Measurements from ENCODE around the gene LDHAL6B. TPM values are rescaled to one million over a fixed set of nuclear protein-coding genes. Genes with fewer than 3 reads are reported as not detected.

LDHAL6B gene
- total and polyA plus RNA-seq, 9 of the 15 experiments (the other 6 are each of a cell fraction or from before 2014, with no cell fraction given), result not detected

GRCh38 chr15:59166601-59167265 lies 39.9 kb upstream of the LDHAL6B start:
- Histone ChIP-seq H2AFZ (ENCODE audit: low read depth, low read length) (no peak overlapping the region), H3K9me3 (replicated peaks; ENCODE audit: control insufficient read depth, insufficient read depth, low read depth, low read length) (no peaks in the 10 kb centered on the region; the same call in 1 of the 2 replicates), H3K27ac (ENCODE audit: extremely low read depth, low read depth, low read length) (no peak overlapping the region), H3K9ac (ENCODE audit: insufficient read depth in 1 of 2, low read depth in 2 of 2, low read length in 2 of 2) (no peak overlapping the region), H3K36me3 (ENCODE audit: control insufficient read depth, insufficient read depth, low read length) (no peaks in the 10 kb centered on the region), H3K27me3 (ENCODE audit: control insufficient read depth in 2 of 2, insufficient read depth in 2 of 2, low read length in 2 of 2) (peaks cover 10 to 23% of the 10 kb centered on the region in 2 experiments; a peak in 4 of 5 replicates), H3K9me1 (ENCODE audit: control insufficient read depth, insufficient read depth, low read length) (no peaks in the 10 kb centered on the region), H3K79me2 (ENCODE audit: control insufficient read depth, insufficient read depth, low read length) (no peaks in the 10 kb centered on the region), H3K4me3 (no peak overlapping the region), H3K4me1 (replicated peaks in 1 of 2; ENCODE audit: control insufficient read depth in 2 of 2, insufficient read depth in 2 of 2, low read length in 2 of 2) (peaks cover 0 to 3% of the 10 kb centered on the region in 2 experiments; a peak in 1 of 5 replicates), H3K4me2 (ENCODE audit: insufficient read depth, low read length) (no peak overlapping the region), H4K20me1 (replicated peaks; ENCODE audit: control insufficient read depth, insufficient read depth, low read length) (no peaks in the 10 kb centered on the region)
- ATAC-seq, result no peak
- ChIA-PET POLR2A (interaction anchor here (0.8 to 1.5 kb wide), 2 partner anchors 18 to 19 kb away, joined by 3 to 4 read pairs; no protein-coding TSS in a partner anchor), CTCF (ENCODE audit: low intra/inter-chr PET ratio) (no interaction called here)
- intact Hi-C loops (cut with micrococcal nuclease) (no loop called here), in situ Hi-C loops (cut with MboI) (no loop called here)
- no peak for DNase-seq (ENCODE audit: extremely low read depth in 1 of 4, low spot score in 3 of 4)
- TF ChIP-seq NFRKB (IDR thresholded peaks at IDR 0.05; ENCODE audit: low read depth) (no peak), SETDB1 (IDR thresholded peaks at IDR 0.05; ENCODE audit: low read length) (no peak)
- no peak for FAIRE-seq
- no TSS peak for BruUV-seq (replicated peaks)
- 1% methylated on average over 11 of the region's 11 CpGs for WGBS (ENCODE audit: insufficient coverage, low coverage, missing lambda C conversion rate)

- no peak for ATAC-seq
- no peak for TF ChIP-seq NKRF (IDR thresholded peaks at IDR 0.05; ENCODE audit: borderline replicate concordance)
- no peak for TF ChIP-seq PRDM10 (IDR thresholded peaks at IDR 0.05; ENCODE audit: partially characterized antibody)
- TF ChIP-seq ATF3 (IDR thresholded peaks at IDR 0.05), result peak; percentile 46; the same call in 1 of the 2 replicates
- no peak for TF ChIP-seq ATF3 (CRISPR knock-in tag; conservative IDR thresholded peaks at IDR 0.05)
These were observed 38.1 kb upstream of the LDHAL6B start for GRCh38 chr15:59168536-59168935.

More at GRCh38 chr15:59168536-59168935, 38.1 kb upstream of the LDHAL6B start:
- Histone ChIP-seq H3K4me2 (ENCODE audit: insufficient read depth, low read length) (no peak overlapping the region), H3K9me1 (ENCODE audit: control insufficient read depth, insufficient read depth, low read length) (no peaks in the 10 kb centered on the region), H3K9me3 (replicated peaks; ENCODE audit: control insufficient read depth, insufficient read depth, low read depth, low read length) (no peaks in the 10 kb centered on the region), H3K4me3 (no peak overlapping the region), H2AFZ (ENCODE audit: low read depth, low read length) (no peak overlapping the region), H3K79me2 (ENCODE audit: control insufficient read depth, insufficient read depth, low read length) (no peaks in the 10 kb centered on the region), H4K20me1 (replicated peaks; ENCODE audit: control insufficient read depth, insufficient read depth, low read length) (no peaks in the 10 kb centered on the region), H3K9ac (ENCODE audit: insufficient read depth in 1 of 2, low read depth in 2 of 2, low read length in 2 of 2) (no peak overlapping the region), H3K4me1 (replicated peaks in 1 of 2; ENCODE audit: control insufficient read depth in 2 of 2, insufficient read depth in 2 of 2, low read length in 2 of 2) (peaks cover 0 to 3% of the 10 kb centered on the region in 2 experiments; a peak in 1 of 5 replicates), H3K27ac (ENCODE audit: extremely low read depth, low read depth, low read length) (no peak overlapping the region), H3K36me3 (ENCODE audit: control insufficient read depth, insufficient read depth, low read length) (no peaks in the 10 kb centered on the region), H3K27me3 (ENCODE audit: control insufficient read depth in 2 of 2, insufficient read depth in 2 of 2, low read length in 2 of 2) (peaks cover 6 to 25% of the 10 kb centered on the region in 2 experiments; a peak in 4 of 5 replicates)
- FAIRE-seq (no peak), DNase-seq (ENCODE audit: extremely low read depth in 1 of 4, low spot score in 3 of 4) (peak in 1 of 4 experiments; percentile 7)
- ChIA-PET CTCF (ENCODE audit: low intra/inter-chr PET ratio) (no interaction called here), POLR2A (interaction anchor here (0.7 kb wide), 1 partner anchor 12 kb away, joined by 3 read pairs; no protein-coding TSS in a partner anchor)
- BruUV-seq (replicated peaks), result no TSS peak
- in situ Hi-C loops (cut with MboI) (no loop called here), intact Hi-C loops (cut with micrococcal nuclease) (no loop called here)
- WGBS (ENCODE audit: insufficient coverage, low coverage, missing lambda C conversion rate), result 20% methylated on average over 7 of the region's 7 CpGs
